Peyer's patch (tissue), 4 donors: ENCODE measurements around the gene PSMD12. TPM values are rescaled to one million over a fixed set of nuclear protein-coding genes. Genes with fewer than 3 reads are reported as not detected.

Experiments
- DNase-seq, 3 donors: peaks; one replicate each; pipeline ENCODE4 v3.0.0-alpha.2; 2017 to 2019
- H3K27ac ChIP-seq, 4 donors: fragments of 200-600 bp; sonication (generic); one replicate each; pipeline ENCODE4 v1.5.1; 2016 to 2019
- H3K27me3 ChIP-seq, 2 donors: fragments of 200-600 bp; sonication (generic); one replicate each; pipeline ENCODE4 v1.5.1; 2019
- H3K36me3 ChIP-seq, 3 donors: fragments of 200-600 bp; sonication (generic); one replicate each; pipeline ENCODE4 v1.5.1; 2016 to 2019
- H3K4me1 ChIP-seq, 4 donors: fragments of 200-600 bp; sonication (generic); one replicate each; pipeline ENCODE4 v1.5.1; 2016 to 2019
- H3K4me3 ChIP-seq, 4 donors: fragments of 200-600 bp; sonication (generic); 1 replicate in 3 of 4; 2 replicates in 1 of 4; pipeline ENCODE4 v1.5.1; 2016 to 2019; ENCODE audit warnings: mild to moderate bottlenecking in 1 of 4
- H3K9me3 ChIP-seq, 4 donors: fragments of 200-600 bp; sonication (generic); one replicate each; pipeline ENCODE4 v1.5.1; 2016 to 2019; ENCODE audit warnings: mild to moderate bottlenecking in 1 of 4
- POLR2A ChIP-seq, 2 donors: fragments of 450-650 bp; IDR thresholded peaks; one replicate each; pipeline ENCODE4 v1.5.1; 2017; ENCODE audit warnings: antibody characterized with exemption in 2 of 2, mild to moderate bottlenecking in 2 of 2, moderate library complexity in 2 of 2
- total RNA-seq, 4 donors: library from RNA; depleted of rRNA; stranded (reverse); fragments of >200 nt; gene quantifications; one replicate each; pipeline ENCODE4 v1.1.0, GENCODE V29; 2016
- TF ChIP-seq, protein P1 (sequence below), 6 experiments: fragments of 450-650 bp in 4 of 6; fragments of 200-600 bp in 2 of 6; sonication (generic) in 1 of 6; IDR thresholded peaks; one replicate each; pipeline ENCODE4 v1.5.1; 2017 to 2019; ENCODE audit warnings: antibody characterized with exemption in 6 of 6, mild to moderate bottlenecking in 3 of 6, moderate library complexity in 1 of 6

The PSMD12 gene
- total RNA-seq, 4 donors from 2014 or later = 15.2 to 23.1 (median 17.1) TPM

- Histone ChIP-seq H3K27ac (no peak overlapping the region), H3K9me3 (no peaks in the 10 kb centered on the region), H3K4me3 (no peak overlapping the region), H3K36me3 (peaks cover 0 to 30% (median 0%) of the 10 kb centered on the region in 3 donors), H3K4me1 (peaks cover 0 to 35% (median 10%) of the 10 kb centered on the region in 4 donors), H3K27me3 (no peaks in the 10 kb centered on the region)
- no peak for DNase-seq
- no peak for TF ChIP-seq POLR2A (IDR thresholded peaks at IDR 0.05)
- TF ChIP-seq, protein P1, sequence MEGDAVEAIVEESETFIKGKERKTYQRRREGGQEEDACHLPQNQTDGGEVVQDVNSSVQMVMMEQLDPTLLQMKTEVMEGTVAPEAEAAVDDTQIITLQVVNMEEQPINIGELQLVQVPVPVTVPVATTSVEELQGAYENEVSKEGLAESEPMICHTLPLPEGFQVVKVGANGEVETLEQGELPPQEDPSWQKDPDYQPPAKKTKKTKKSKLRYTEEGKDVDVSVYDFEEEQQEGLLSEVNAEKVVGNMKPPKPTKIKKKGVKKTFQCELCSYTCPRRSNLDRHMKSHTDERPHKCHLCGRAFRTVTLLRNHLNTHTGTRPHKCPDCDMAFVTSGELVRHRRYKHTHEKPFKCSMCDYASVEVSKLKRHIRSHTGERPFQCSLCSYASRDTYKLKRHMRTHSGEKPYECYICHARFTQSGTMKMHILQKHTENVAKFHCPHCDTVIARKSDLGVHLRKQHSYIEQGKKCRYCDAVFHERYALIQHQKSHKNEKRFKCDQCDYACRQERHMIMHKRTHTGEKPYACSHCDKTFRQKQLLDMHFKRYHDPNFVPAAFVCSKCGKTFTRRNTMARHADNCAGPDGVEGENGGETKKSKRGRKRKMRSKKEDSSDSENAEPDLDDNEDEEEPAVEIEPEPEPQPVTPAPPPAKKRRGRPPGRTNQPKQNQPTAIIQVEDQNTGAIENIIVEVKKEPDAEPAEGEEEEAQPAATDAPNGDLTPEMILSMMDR (IDR thresholded peaks at IDR 0.05) = no peak
Measured at GRCh38 chr17:67360880-67361279, 5.5 kb downstream of the PSMD12 start.

- H3K27me3 ChIP-seq = no peaks in the 10 kb centered on the region
- no peaks in the 10 kb centered on the region for H3K9me3 ChIP-seq
- TF ChIP-seq POLR2A (IDR thresholded peaks at IDR 0.05) = no peak
- TF ChIP-seq, protein P1 (IDR thresholded peaks at IDR 0.05) = peak in 2 of 6 experiments; percentile 7 to 22
- peaks cover 0 to 37% (median 0%) of the 10 kb centered on the region in 3 donors for H3K36me3 ChIP-seq
- H3K27ac ChIP-seq = no peak overlapping the region
- no peak overlapping the region for H3K4me3 ChIP-seq
- no peak for DNase-seq
- H3K4me1 ChIP-seq = peaks cover 0 to 31% (median 9%) of the 10 kb centered on the region in 4 donors
Measured at GRCh38 chr17:67359960-67360791, 6.2 kb downstream of the PSMD12 start.

- peaks cover 0 to 15% (median 3%) of the 10 kb centered on the region in 4 donors for H3K4me1 ChIP-seq
- no peak overlapping the region for H3K4me3 ChIP-seq
- H3K9me3 ChIP-seq = no peaks in the 10 kb centered on the region
- peaks cover 0 to 53% (median 0%) of the 10 kb centered on the region in 3 donors for H3K36me3 ChIP-seq
- no peak for TF ChIP-seq POLR2A (IDR thresholded peaks at IDR 0.05)
- TF ChIP-seq, protein P1 (IDR thresholded peaks at IDR 0.05) = no peak
- H3K27me3 ChIP-seq = no peaks in the 10 kb centered on the region
- no peak for DNase-seq
- H3K27ac ChIP-seq = no peak overlapping the region
Measured at GRCh38 chr17:67358612-67359011, 7.8 kb downstream of the PSMD12 start.

DNA sequence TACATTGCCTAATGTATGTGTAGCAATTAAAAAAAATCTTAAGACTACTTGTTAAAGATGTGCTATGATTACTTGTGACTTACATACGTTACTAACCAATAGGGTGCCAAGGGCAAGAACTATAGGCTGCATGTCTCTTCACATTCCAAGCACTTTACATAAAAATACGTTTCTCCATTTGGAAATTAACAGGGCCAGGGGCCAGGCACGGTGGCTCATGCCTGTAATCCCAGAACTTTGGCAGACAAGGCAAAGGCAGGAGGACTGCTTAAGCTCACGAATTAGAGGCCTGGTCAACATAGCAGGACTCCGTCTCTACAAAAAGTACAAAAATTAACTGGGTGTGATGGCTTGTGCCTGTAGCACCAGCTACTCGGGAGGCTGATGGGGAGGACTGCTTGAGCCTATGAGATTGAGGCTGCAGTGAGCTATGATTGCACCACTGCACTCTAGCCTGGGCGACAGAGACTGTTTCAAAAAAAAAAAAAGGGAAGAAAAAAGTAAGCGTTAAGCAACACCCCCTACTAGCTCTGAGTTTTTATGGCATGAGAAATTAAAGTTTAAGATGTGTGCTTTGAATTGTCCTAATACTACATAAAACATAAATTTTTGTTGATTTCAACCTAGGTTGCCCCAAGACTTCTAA is 12.3 kb downstream of the PSMD12 start:
- peaks cover 0 to 88% (median 0%) of the 10 kb centered on the region in 3 donors for H3K36me3 ChIP-seq
- TF ChIP-seq, protein P1 (IDR thresholded peaks at IDR 0.05) = no peak
- TF ChIP-seq POLR2A (IDR thresholded peaks at IDR 0.05) = no peak
- no peaks in the 10 kb centered on the region for H3K4me1 ChIP-seq
- H3K27ac ChIP-seq = no peak overlapping the region
- H3K4me3 ChIP-seq = no peak overlapping the region
- H3K27me3 ChIP-seq = no peaks in the 10 kb centered on the region
- no peak for DNase-seq
- no peaks in the 10 kb centered on the region for H3K9me3 ChIP-seq

GRCh38 chr17:67353161-67353560 is 13.2 kb downstream of the PSMD12 start:
- H3K27ac ChIP-seq = no peak overlapping the region
- no peaks in the 10 kb centered on the region for H3K4me1 ChIP-seq
- no peaks in the 10 kb centered on the region for H3K9me3 ChIP-seq
- no peak for DNase-seq
- no peak overlapping the region for H3K4me3 ChIP-seq
- peaks cover 0 to 96% (median 3%) of the 10 kb centered on the region in 3 donors for H3K36me3 ChIP-seq
- TF ChIP-seq, protein P1 (IDR thresholded peaks at IDR 0.05) = no peak
- no peak for TF ChIP-seq POLR2A (IDR thresholded peaks at IDR 0.05)
- H3K27me3 ChIP-seq = no peaks in the 10 kb centered on the region
